ENCODE results near the gene SLC38A10.
"Not testable (repeated sequence)": the region's sequence is repeated elsewhere in the genome, so short reads cannot be mapped to it uniquely, and the experiment has no call there.

Gene SLC38A10

GRCh38 chr17:81312624-81313325 lies 17.7 kb upstream of the SLC38A10 start:
- no peak for DNase-seq (ENCODE audit: low read depth, low spot score)

GRCh38 chr17:81311946-81312345 lies 16.8 kb upstream of the SLC38A10 start:
- no peak for DNase-seq (ENCODE audit: low read depth, low spot score)

- DNase-seq (ENCODE audit: low read depth, low spot score): no peak
Measured at GRCh38 chr17:81310949-81311550, 15.9 kb upstream of the SLC38A10 start.

GRCh38 chr17:81309859-81310839 lies 15.0 kb upstream of the SLC38A10 start:
- no peak for DNase-seq (ENCODE audit: low read depth, low spot score)

- no peak for DNase-seq (ENCODE audit: low read depth, low spot score)
Measured at GRCh38 chr17:81309140-81309858, 14.2 kb upstream of the SLC38A10 start.

GRCh38 chr17:81308784-81309139 lies 13.7 kb upstream of the SLC38A10 start:
- DNase-seq (ENCODE audit: low read depth, low spot score): not testable (repeated sequence)

- no peak for DNase-seq (ENCODE audit: low read depth, low spot score)
Measured at GRCh38 chr17:81307636-81308560, 12.8 kb upstream of the SLC38A10 start.

GRCh38 chr17:81306898-81307510 lies 11.9 kb upstream of the SLC38A10 start:
- DNase-seq (ENCODE audit: low read depth, low spot score): no peak

- DNase-seq (ENCODE audit: low read depth, low spot score): no peak
Measured at GRCh38 chr17:81306491-81306890, 11.4 kb upstream of the SLC38A10 start.

GRCh38 chr17:81305051-81305630 lies 10.0 kb upstream of the SLC38A10 start:
- DNase-seq (ENCODE audit: low read depth, low spot score): no peak

GRCh38 chr17:81304196-81305015 lies 9.3 kb upstream of the SLC38A10 start:
- no peak for DNase-seq (ENCODE audit: low read depth, low spot score)

GRCh38 chr17:81303385-81303784 lies 8.3 kb upstream of the SLC38A10 start:
- no peak for DNase-seq (ENCODE audit: low read depth, low spot score)

GRCh38 chr17:81302861-81303333 lies 7.8 kb upstream of the SLC38A10 start:
- DNase-seq (ENCODE audit: low read depth, low spot score): no peak

- DNase-seq (ENCODE audit: low read depth, low spot score): no peak
Measured at GRCh38 chr17:81302324-81302723, 7.2 kb upstream of the SLC38A10 start.

GRCh38 chr17:81301195-81302144 lies 6.4 kb upstream of the SLC38A10 start:
- DNase-seq (ENCODE audit: low read depth, low spot score): no peak

- no peak for DNase-seq (ENCODE audit: low read depth, low spot score)
Measured at GRCh38 chr17:81300586-81301155, 5.6 kb upstream of the SLC38A10 start.

All from brain pericyte (primary cell).